A549 (cell line): ENCODE measurements around the gene GPM6B.

Source experiments
- CBX8 ChIP-seq: fragments of 200-600 bp; sonication (generic); IDR thresholded peaks from 2 replicates; pipeline ENCODE4 v1.6.1; 2016
- EP300 ChIP-seq, 2 experiments: fragments of >200 bp; sonication (Bioruptor Twin); formaldehyde crosslinking; IDR thresholded peaks; 2 replicates in 1 of 2; 3 replicates in 1 of 2; pipeline ENCODE4 v1.6.1; 2016 to 2017
- MAX ChIP-seq: IDR thresholded peaks from 2 replicates; pipeline ENCODE4 v1.6.1; 2012
- PBX3 ChIP-seq: IDR thresholded peaks from 2 replicates; pipeline ENCODE4 v1.6.1; 2012
- PHF8 ChIP-seq: fragments of 200-600 bp; sonication (generic); IDR thresholded peaks from 2 replicates; pipeline ENCODE4 v1.6.1; 2016; ENCODE audit warnings: low read depth, mild to moderate bottlenecking, antibody characterized with exemption, moderate library complexity, borderline replicate concordance
- POLR2A ChIP-seq: IDR thresholded peaks from 2 replicates; pipeline ENCODE4 v1.6.1; 2012; ENCODE audit warnings: mild to moderate bottlenecking, low read length
- POLR2AphosphoS2 ChIP-seq: conservative IDR thresholded peaks from 2 replicates; pipeline ENCODE4 v1.6.1; 2012; ENCODE audit warnings: low read length, improper control_type of control experiment, inconsistent platforms
- RFX5 ChIP-seq: fragments of 450-650 bp; IDR thresholded peaks from 2 replicates; pipeline ENCODE4 v1.7.1; 2014; ENCODE audit warnings: antibody characterized with exemption, mild to moderate bottlenecking, moderate library complexity
- SREBF2 ChIP-seq: fragments of 450-650 bp; IDR thresholded peaks from 2 replicates; pipeline ENCODE4 v1.6.1; 2014; ENCODE audit warnings: mild to moderate bottlenecking, moderate library complexity
- TF ChIP-seq, protein P1 (sequence below): fragments of >200 bp; sonication (Bioruptor Twin); formaldehyde crosslinking; IDR thresholded peaks from 3 replicates; pipeline ENCODE4 v1.5.1; 2016
- TF ChIP-seq, protein P2 (sequence below): fragments of 450-650 bp; IDR thresholded peaks from 2 replicates; pipeline ENCODE4 v1.6.1; 2014; ENCODE audit warnings: antibody characterized with exemption

DNA sequence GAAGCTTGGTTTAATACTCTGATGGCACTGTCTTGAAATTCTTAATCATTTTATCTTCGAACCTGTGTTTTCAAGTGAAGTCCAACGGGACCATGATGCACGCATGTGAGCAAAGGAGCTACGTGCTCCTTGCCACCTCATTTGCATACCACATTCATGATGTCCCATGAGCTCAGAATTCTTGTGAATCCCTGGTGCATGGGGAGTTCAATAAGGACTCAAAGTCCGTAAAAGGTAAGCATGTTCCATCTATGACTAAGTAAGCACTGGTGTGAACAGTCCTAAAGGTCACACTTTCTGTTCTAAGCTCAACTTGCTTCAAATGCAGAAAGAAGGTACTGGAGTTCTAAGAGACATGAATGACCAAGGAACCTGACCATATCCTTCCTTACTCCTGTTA is 13.1 kb upstream of the GPM6B start:
- TF ChIP-seq, protein P1, sequence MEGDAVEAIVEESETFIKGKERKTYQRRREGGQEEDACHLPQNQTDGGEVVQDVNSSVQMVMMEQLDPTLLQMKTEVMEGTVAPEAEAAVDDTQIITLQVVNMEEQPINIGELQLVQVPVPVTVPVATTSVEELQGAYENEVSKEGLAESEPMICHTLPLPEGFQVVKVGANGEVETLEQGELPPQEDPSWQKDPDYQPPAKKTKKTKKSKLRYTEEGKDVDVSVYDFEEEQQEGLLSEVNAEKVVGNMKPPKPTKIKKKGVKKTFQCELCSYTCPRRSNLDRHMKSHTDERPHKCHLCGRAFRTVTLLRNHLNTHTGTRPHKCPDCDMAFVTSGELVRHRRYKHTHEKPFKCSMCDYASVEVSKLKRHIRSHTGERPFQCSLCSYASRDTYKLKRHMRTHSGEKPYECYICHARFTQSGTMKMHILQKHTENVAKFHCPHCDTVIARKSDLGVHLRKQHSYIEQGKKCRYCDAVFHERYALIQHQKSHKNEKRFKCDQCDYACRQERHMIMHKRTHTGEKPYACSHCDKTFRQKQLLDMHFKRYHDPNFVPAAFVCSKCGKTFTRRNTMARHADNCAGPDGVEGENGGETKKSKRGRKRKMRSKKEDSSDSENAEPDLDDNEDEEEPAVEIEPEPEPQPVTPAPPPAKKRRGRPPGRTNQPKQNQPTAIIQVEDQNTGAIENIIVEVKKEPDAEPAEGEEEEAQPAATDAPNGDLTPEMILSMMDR, result no peak
- TF ChIP-seq MAX (no peak), POLR2A (no peak), EP300 (IDR thresholded peaks at IDR 0.05) (no peak), RFX5 (no peak), POLR2AphosphoS2 (no peak), PHF8 (no peak), PBX3 (no peak), SREBF2 (no peak), CBX8 (no peak)
- TF ChIP-seq, protein P2, sequence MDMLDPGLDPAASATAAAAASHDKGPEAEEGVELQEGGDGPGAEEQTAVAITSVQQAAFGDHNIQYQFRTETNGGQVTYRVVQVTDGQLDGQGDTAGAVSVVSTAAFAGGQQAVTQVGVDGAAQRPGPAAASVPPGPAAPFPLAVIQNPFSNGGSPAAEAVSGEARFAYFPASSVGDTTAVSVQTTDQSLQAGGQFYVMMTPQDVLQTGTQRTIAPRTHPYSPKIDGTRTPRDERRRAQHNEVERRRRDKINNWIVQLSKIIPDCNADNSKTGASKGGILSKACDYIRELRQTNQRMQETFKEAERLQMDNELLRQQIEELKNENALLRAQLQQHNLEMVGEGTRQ, result no peak
